Ishikawa (cell line): ENCODE data around the gene ZNF579.

Experiments used
- CEBPB ChIP-seq: IDR thresholded peaks from 2 replicates; pipeline ENCODE4 v1.6.1; 2012
- CREB1 ChIP-seq: IDR thresholded peaks from 2 replicates; pipeline ENCODE4 v1.6.1; 2012; ENCODE audit warnings: low read depth
- EGR1 ChIP-seq: IDR thresholded peaks from 2 replicates; pipeline ENCODE4 v1.6.1; 2012
- EP300 ChIP-seq: IDR thresholded peaks from 2 replicates; pipeline ENCODE4 v1.6.1; 2012; ENCODE audit warnings: borderline replicate concordance
- MAX ChIP-seq: IDR thresholded peaks from 2 replicates; pipeline ENCODE4 v1.6.1; 2012
- RAD21 ChIP-seq: IDR thresholded peaks from 2 replicates; pipeline ENCODE4 v1.6.1; 2012; ENCODE audit warnings: low read depth
- REST ChIP-seq: IDR thresholded peaks from 2 replicates; pipeline ENCODE4 v1.6.1; 2012; ENCODE audit warnings: low read depth, mild to moderate bottlenecking
- TAF1 ChIP-seq: IDR thresholded peaks from 2 replicates; pipeline ENCODE4 v1.6.1; 2012; ENCODE audit warnings: low read depth, mild to moderate bottlenecking
- TCF12 ChIP-seq: IDR thresholded peaks from 2 replicates; pipeline ENCODE4 v1.6.1; 2012; ENCODE audit warnings: low read depth
- YY1 ChIP-seq: IDR thresholded peaks from 2 replicates; pipeline ENCODE4 v1.6.1; 2012; ENCODE audit warnings: low read depth
- ZBTB7A ChIP-seq: IDR thresholded peaks from 2 replicates; pipeline ENCODE4 v1.6.1; 2012; ENCODE audit warnings: low read depth

DNA sequence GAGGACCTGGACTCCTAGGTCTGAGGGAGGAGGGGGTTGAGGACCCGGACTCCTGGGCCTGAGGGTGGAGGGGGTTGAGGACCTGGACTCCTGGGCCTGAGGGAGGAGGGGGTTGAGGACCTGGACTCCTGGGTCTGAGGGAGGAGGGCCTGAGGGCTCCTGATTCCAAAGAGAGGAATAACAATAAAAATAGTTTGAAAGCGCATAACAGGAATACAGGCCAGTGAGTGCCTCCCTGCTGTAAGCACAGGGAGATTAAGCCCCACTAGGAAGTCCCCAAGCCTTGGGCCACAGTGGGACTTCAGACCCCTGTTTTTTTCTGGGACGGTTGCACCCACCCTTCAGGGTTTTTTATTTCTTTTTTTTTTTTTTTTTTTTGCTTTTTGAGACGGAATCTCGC is 42.5 kb downstream of the ZNF579 start:
- TF ChIP-seq TCF12 (no peak), TAF1 (no peak), REST (no peak), EP300 (no peak), RAD21 (no peak), CEBPB (no peak), ZBTB7A (no peak), EGR1 (no peak), CREB1 (no peak), MAX (no peak), YY1 (no peak)
